Activated CD8-positive, alpha-beta T cell treated with anti-CD3 and anti-CD28 coated beads, Interleukin-2, amount 10 ng/mL, durations not matched to agents 7 days and 5 days (primary cell): ENCODE measurements around the gene CYP3A7. TPM values are rescaled to one million over a fixed set of nuclear protein-coding genes. Genes with fewer than 3 reads are reported as not detected.
"Not testable (repeated sequence)": the region's sequence is repeated elsewhere in the genome, so short reads cannot be mapped to it uniquely, and the experiment has no call there.

Source experiments
- ATAC-seq: fragments of 150-1000 bp; cut with Tn5 transposase; one replicate; pipeline ENCODE4 v1.10.0; 2021; ENCODE audit warnings: moderate library complexity
- CTCF ChIA-PET: fragments of 350-600 bp; sonication (Branson Sonifier 250); formaldehyde crosslinking; loops from one replicate; lab custom pipeline; 2021; ENCODE audit warnings: antibody characterized with exemption; lab: Charles Lee
- POLR2A ChIA-PET: fragments of 350-600 bp; sonication (Branson Sonifier 250); formaldehyde crosslinking; loops from one replicate; lab custom pipeline; 2021; ENCODE audit warnings: antibody characterized with exemption; lab: Charles Lee
- DNase-seq: peaks from one replicate; pipeline ENCODE4 v3.0.0-alpha.2; 2020
- H3K27ac Mint-ChIP-seq: one replicate; pipeline ENCODE4 v1.8.0; 2021; ENCODE audit warnings: mild to moderate bottlenecking, mixed read lengths
- H3K27me3 Mint-ChIP-seq: one replicate; pipeline ENCODE4 v1.8.0; 2021; ENCODE audit warnings: low read depth, mixed read lengths
- H3K36me3 Mint-ChIP-seq: one replicate; pipeline ENCODE4 v1.8.0; 2021; ENCODE audit warnings: low read depth, mixed read lengths
- H3K4me1 Mint-ChIP-seq: one replicate; pipeline ENCODE4 v1.8.0; 2021; ENCODE audit warnings: low read depth, mixed read lengths
- H3K4me3 Mint-ChIP-seq: one replicate; pipeline ENCODE4 v1.8.0; 2021; ENCODE audit warnings: mild to moderate bottlenecking, mixed read lengths
- H3K9me3 Mint-ChIP-seq: one replicate; pipeline ENCODE4 v1.8.0; 2022; ENCODE audit warnings: mixed read lengths; ENCODE audit not compliant: insufficient read depth
- total RNA-seq, 2 experiments: library from RNA; stranded (reverse); gene quantifications; one replicate each; pipeline ENCODE4 v1.2.3, GENCODE V29; 2021

Gene CYP3A7
- total RNA-seq, 2 experiments from 2014 or later: not detected

GRCh38 chr7:99693427-99694200 is 41.4 kb downstream of the CYP3A7 start:
- H3K9me3 Mint-ChIP-seq: no peaks in the 10 kb centered on the region
- ChIA-PET CTCF (interaction anchor here (1.5 kb wide), 1 partner anchor 12 kb away, joined by 3 read pairs; no protein-coding TSS in a partner anchor), POLR2A (no interaction called here)
- DNase-seq: no peak
- H3K27ac Mint-ChIP-seq: no peak overlapping the region
- ATAC-seq: no peak
- peaks cover 2% of the 10 kb centered on the region for H3K36me3 Mint-ChIP-seq
- H3K4me3 Mint-ChIP-seq: no peak overlapping the region
- H3K4me1 Mint-ChIP-seq: no peaks in the 10 kb centered on the region
- no peaks in the 10 kb centered on the region for H3K27me3 Mint-ChIP-seq

- Mint-ChIP-seq H3K9me3 (no peaks in the 10 kb centered on the region), H3K4me1 (no peaks in the 10 kb centered on the region), H3K27ac (no peak overlapping the region), H3K36me3 (peaks cover 2% of the 10 kb centered on the region), H3K4me3 (no peak overlapping the region), H3K27me3 (peaks cover 1% of the 10 kb centered on the region)
- ChIA-PET CTCF (interaction anchor here (1.5 kb wide), 1 partner anchor 12 kb away, joined by 3 read pairs; no protein-coding TSS in a partner anchor), POLR2A (no interaction called here)
- ATAC-seq (no peak), DNase-seq (no peak)
Measured at GRCh38 chr7:99693100-99693426, 41.9 kb downstream of the CYP3A7 start.

GRCh38 chr7:99692563-99692962 is 42.4 kb downstream of the CYP3A7 start:
- CTCF ChIA-PET, H3K9me3 Mint-ChIP-seq, H3K27ac Mint-ChIP-seq: not testable (repeated sequence)

GRCh38 chr7:99691658-99692057 is 43.3 kb downstream of the CYP3A7 start:
- H3K9me3 Mint-ChIP-seq, H3K27me3 Mint-ChIP-seq, POLR2A ChIA-PET, H3K4me1 Mint-ChIP-seq, H3K4me3 Mint-ChIP-seq, H3K27ac Mint-ChIP-seq, DNase-seq, H3K36me3 Mint-ChIP-seq, ATAC-seq, CTCF ChIA-PET: not testable (repeated sequence)

More at GRCh38 chr7:99692563-99692962, 42.4 kb downstream of the CYP3A7 start:
- H3K36me3 Mint-ChIP-seq, POLR2A ChIA-PET, H3K4me1 Mint-ChIP-seq, H3K4me3 Mint-ChIP-seq, H3K27me3 Mint-ChIP-seq, ATAC-seq, DNase-seq: not testable (repeated sequence)

GRCh38 chr7:99690918-99691317 is 44.1 kb downstream of the CYP3A7 start:
- DNase-seq, CTCF ChIA-PET, H3K27me3 Mint-ChIP-seq, H3K4me3 Mint-ChIP-seq, ATAC-seq, H3K36me3 Mint-ChIP-seq, H3K9me3 Mint-ChIP-seq, H3K4me1 Mint-ChIP-seq, POLR2A ChIA-PET, H3K27ac Mint-ChIP-seq: not testable (repeated sequence)

GRCh38 chr7:99685871-99686608 is 49.0 kb downstream of the CYP3A7 start:
- ATAC-seq, H3K4me3 Mint-ChIP-seq, POLR2A ChIA-PET, H3K4me1 Mint-ChIP-seq, H3K27me3 Mint-ChIP-seq, CTCF ChIA-PET, H3K27ac Mint-ChIP-seq, H3K36me3 Mint-ChIP-seq, DNase-seq: not testable (repeated sequence)
- H3K9me3 Mint-ChIP-seq: peaks cover 10% of the 10 kb centered on the region

- peaks cover 3% of the 10 kb centered on the region for H3K36me3 Mint-ChIP-seq
- H3K4me1 Mint-ChIP-seq: no peaks in the 10 kb centered on the region
- peaks cover 10% of the 10 kb centered on the region for H3K9me3 Mint-ChIP-seq
- no peak for DNase-seq
- CTCF ChIA-PET: no interaction called here
- H3K4me3 Mint-ChIP-seq: no peak overlapping the region
- ATAC-seq: no peak
- peaks cover 2% of the 10 kb centered on the region for H3K27me3 Mint-ChIP-seq
- POLR2A ChIA-PET: no interaction called here
- no peak overlapping the region for H3K27ac Mint-ChIP-seq
Measured at GRCh38 chr7:99685129-99685758, 49.8 kb downstream of the CYP3A7 start.

GRCh38 chr7:99679400-99680191 is 55.4 kb downstream of the CYP3A7 start, which contains the start of gene CYP3A5:
Gene CYP3A5, minus strand, starts transcription at chr7:99679996. Its CDS starts 100 bp downstream, at chr7:99679896.
- peaks cover 3% of the 10 kb centered on the region for H3K36me3 Mint-ChIP-seq
- H3K4me1 Mint-ChIP-seq: peaks cover 10% of the 10 kb centered on the region
- POLR2A ChIA-PET: no interaction called here
- CTCF ChIA-PET: no interaction called here
- no peak within 1 kb of the TSS for H3K27ac Mint-ChIP-seq
- H3K9me3 Mint-ChIP-seq: peaks cover 10% of the 10 kb centered on the region
- DNase-seq: no peak
- H3K27me3 Mint-ChIP-seq: no peaks in the 10 kb centered on the region
- no peak for ATAC-seq
- no peak within 1 kb of the TSS for H3K4me3 Mint-ChIP-seq

GRCh38 chr7:99679032-99679399 is 56.0 kb downstream of the CYP3A7 start:
- DNase-seq (no peak), ATAC-seq (no peak)
- peaks cover 10% of the 10 kb centered on the region for H3K9me3 Mint-ChIP-seq
- H3K4me1 Mint-ChIP-seq: peaks cover 10% of the 10 kb centered on the region
- H3K27ac Mint-ChIP-seq: no peak overlapping the region
- no peak overlapping the region for H3K4me3 Mint-ChIP-seq
- H3K36me3 Mint-ChIP-seq: peaks cover 3% of the 10 kb centered on the region
- H3K27me3 Mint-ChIP-seq: no peaks in the 10 kb centered on the region
- CTCF ChIA-PET: no interaction called here
- POLR2A ChIA-PET: no interaction called here

GRCh38 chr7:99677648-99678045 is 57.3 kb downstream of the CYP3A7 start:
- DNase-seq (no peak), ATAC-seq (no peak)
- Mint-ChIP-seq H3K4me1 (peaks cover 10% of the 10 kb centered on the region), H3K4me3 (no peak overlapping the region), H3K36me3 (peaks cover 2% of the 10 kb centered on the region), H3K27ac (no peak overlapping the region), H3K27me3 (no peaks in the 10 kb centered on the region), H3K9me3 (peaks cover 8% of the 10 kb centered on the region)
- ChIA-PET POLR2A (no interaction called here), CTCF (no interaction called here)

- no peaks in the 10 kb centered on the region for H3K27me3 Mint-ChIP-seq
- ChIA-PET CTCF (no interaction called here), POLR2A (no interaction called here)
- H3K4me1 Mint-ChIP-seq: peaks cover 10% of the 10 kb centered on the region
- DNase-seq: no peak
- H3K27ac Mint-ChIP-seq: no peak overlapping the region
- peaks cover 3% of the 10 kb centered on the region for H3K9me3 Mint-ChIP-seq
- no peaks in the 10 kb centered on the region for H3K36me3 Mint-ChIP-seq
- H3K4me3 Mint-ChIP-seq: no peak overlapping the region
- ATAC-seq: no peak
Measured at GRCh38 chr7:99677013-99677647, 57.9 kb downstream of the CYP3A7 start.
